Measurements from ENCODE around the gene SFRP5.

The SFRP5 gene

GRCh38 chr10:97759946-97760345 lies 11.9 kb downstream of the SFRP5 start:
- DNase-seq (ENCODE audit: low read depth), result no peak
- TF ChIP-seq, protein P1, sequence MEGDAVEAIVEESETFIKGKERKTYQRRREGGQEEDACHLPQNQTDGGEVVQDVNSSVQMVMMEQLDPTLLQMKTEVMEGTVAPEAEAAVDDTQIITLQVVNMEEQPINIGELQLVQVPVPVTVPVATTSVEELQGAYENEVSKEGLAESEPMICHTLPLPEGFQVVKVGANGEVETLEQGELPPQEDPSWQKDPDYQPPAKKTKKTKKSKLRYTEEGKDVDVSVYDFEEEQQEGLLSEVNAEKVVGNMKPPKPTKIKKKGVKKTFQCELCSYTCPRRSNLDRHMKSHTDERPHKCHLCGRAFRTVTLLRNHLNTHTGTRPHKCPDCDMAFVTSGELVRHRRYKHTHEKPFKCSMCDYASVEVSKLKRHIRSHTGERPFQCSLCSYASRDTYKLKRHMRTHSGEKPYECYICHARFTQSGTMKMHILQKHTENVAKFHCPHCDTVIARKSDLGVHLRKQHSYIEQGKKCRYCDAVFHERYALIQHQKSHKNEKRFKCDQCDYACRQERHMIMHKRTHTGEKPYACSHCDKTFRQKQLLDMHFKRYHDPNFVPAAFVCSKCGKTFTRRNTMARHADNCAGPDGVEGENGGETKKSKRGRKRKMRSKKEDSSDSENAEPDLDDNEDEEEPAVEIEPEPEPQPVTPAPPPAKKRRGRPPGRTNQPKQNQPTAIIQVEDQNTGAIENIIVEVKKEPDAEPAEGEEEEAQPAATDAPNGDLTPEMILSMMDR (conservative IDR thresholded peaks at IDR 0.05; ENCODE audit: low read length), result no peak
- H3K4me3 ChIP-seq (ENCODE audit: low read length), result no peak overlapping the region

DNA sequence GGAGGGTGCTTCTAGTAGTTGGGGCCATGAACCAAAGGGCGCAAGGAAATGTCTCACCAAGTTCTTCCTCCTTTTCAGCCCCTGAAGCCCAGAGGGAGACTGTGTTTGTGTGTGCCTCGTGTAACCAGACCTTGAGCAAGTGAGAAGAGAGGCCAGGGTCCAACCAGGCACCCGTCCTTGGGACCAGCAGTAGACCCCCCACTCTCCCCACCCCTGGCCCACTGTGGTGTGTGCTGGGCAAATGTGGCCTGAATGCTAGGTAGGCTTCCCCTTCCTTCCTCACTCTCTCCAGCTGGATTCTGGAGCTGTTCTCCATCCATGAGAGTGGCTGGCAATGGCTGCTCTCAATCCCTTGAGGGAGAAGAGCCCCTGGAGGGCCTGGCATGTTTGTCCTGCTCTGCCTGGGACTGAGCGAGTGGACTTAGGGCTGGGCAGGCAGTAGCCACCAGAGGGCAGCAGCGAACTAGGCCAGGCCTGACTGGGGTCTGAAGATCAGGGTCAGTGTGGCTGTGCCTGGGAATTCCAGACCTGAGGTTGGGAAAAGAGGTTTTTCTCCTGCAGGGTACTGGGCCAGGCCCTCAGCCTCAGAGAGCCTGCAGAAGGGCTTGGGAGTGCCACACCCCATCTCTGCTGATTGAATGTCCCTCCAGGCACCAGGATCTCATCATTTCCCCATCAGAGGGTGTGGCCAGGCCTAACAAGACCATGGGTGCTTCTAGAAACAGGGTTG lies 12.5 kb downstream of the SFRP5 start:
- DNase-seq (ENCODE audit: low read depth), result peak; percentile 49
- H3K4me3 ChIP-seq (ENCODE audit: low read length), result no peak overlapping the region
- TF ChIP-seq, protein P1 (conservative IDR thresholded peaks at IDR 0.05; ENCODE audit: low read length), result peak; percentile 88

DNA sequence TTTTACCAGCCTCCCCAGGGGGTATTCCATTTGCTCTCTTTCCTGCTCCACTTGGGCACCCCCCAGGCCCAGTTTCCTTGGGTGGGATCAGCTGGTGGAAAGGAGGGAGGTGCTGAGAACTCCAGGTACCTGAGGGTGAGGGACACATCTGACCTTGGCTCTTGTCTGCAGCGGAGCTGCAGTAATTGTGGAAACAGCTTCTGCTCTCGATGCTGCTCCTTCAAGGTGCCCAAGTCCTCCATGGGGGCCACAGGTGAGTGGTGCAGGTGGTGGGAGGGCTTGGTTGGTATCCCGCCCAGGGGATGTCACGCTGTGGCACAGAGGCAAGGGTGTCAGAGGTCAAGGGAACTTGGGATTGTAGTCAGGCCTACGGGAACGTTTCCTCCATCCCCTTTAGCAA lies 14.3 kb downstream of the SFRP5 start:
- TF ChIP-seq, protein P1 (conservative IDR thresholded peaks at IDR 0.05; ENCODE audit: low read length), result no peak
- H3K4me3 ChIP-seq (ENCODE audit: low read length), result no peak overlapping the region
- DNase-seq (ENCODE audit: low read depth), result no peak

DNA sequence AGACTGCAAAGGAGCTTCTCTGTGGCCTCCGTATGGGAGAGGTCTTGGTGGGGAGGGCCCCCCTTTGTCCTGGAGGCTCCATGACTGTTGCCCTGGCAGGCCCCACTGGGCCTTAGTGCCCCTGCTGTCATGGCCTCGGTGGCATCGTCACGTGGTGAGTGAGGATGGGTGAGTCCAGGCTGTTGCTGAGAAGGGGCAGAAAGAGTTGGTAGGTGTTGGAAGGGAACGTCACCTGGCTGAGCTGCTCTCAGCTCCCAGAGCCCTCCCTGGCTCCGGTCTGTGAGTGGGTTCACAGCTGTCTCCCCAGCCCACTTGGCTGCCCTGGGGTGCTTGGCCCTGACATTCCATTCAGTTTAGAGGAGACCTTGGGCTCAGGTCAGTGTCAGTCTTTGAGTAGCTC lies 16.1 kb downstream of the SFRP5 start:
- TF ChIP-seq, protein P1 (conservative IDR thresholded peaks at IDR 0.05; ENCODE audit: low read length), result no peak
- no peak overlapping the region for H3K4me3 ChIP-seq (ENCODE audit: low read length)
- no peak for DNase-seq (ENCODE audit: low read depth)

GRCh38 chr10:97754726-97755125 lies 17.1 kb downstream of the SFRP5 start:
- TF ChIP-seq, protein P1 (conservative IDR thresholded peaks at IDR 0.05; ENCODE audit: low read length), result no peak
- DNase-seq (ENCODE audit: low read depth), result no peak
- no peak overlapping the region for H3K4me3 ChIP-seq (ENCODE audit: low read length)

- no peak overlapping the region for H3K4me3 ChIP-seq (ENCODE audit: low read length)
- TF ChIP-seq, protein P1 (conservative IDR thresholded peaks at IDR 0.05; ENCODE audit: low read length), result no peak
- DNase-seq (ENCODE audit: low read depth), result no peak
Measured at GRCh38 chr10:97752956-97753355, 18.8 kb downstream of the SFRP5 start.

DNA sequence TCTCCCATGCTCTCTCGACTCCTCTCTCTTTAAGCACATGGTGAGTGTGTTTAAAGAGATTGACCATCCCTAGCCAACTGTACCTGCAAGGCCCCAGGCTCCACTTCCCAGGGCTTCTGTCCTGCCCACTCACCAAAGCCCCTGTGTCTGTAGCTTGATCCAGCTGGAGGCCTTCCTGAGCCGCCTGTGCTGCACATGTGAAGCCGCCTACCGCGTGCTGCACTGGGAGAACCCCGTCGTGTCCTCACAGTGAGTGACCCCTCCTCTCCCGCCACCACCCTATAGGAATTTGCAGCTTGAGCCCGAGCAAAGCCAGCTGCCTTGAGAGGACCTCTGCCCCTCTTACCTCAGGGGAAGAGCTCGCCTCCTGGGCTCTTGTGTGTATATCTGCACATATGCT lies 23.7 kb downstream of the SFRP5 start:
- TF ChIP-seq, protein P1 (conservative IDR thresholded peaks at IDR 0.05; ENCODE audit: low read length), result no peak
- DNase-seq (ENCODE audit: low read depth), result no peak
- no peak overlapping the region for H3K4me3 ChIP-seq (ENCODE audit: low read length)

All from AG10803 (cell line).